Epithelial cell of esophagus (primary cell): ENCODE data around the gene IL17A.
"Not testable (repeated sequence)": the region's sequence is repeated elsewhere in the genome, so short reads cannot be mapped to it uniquely, and the experiment has no call there.

ENCODE experiments used
- DNase-seq: peaks from one replicate; pipeline ENCODE4 v3.0.0; 2010; ENCODE audit warnings: low read depth
- H3K4me3 ChIP-seq: 2 replicates; pipeline ENCODE4 v1.5.1; 2011; ENCODE audit warnings: mild to moderate bottlenecking, low read length, control low read depth
- TF ChIP-seq, protein P1 (sequence below): IDR thresholded peaks from 2 replicates; pipeline ENCODE4 v1.5.1; 2011; ENCODE audit warnings: low read depth, mild to moderate bottlenecking, low read length, control low read depth, inconsistent platforms; ENCODE audit not compliant: insufficient read depth; ENCODE audit errors: missing control alignments

Gene IL17A

DNA sequence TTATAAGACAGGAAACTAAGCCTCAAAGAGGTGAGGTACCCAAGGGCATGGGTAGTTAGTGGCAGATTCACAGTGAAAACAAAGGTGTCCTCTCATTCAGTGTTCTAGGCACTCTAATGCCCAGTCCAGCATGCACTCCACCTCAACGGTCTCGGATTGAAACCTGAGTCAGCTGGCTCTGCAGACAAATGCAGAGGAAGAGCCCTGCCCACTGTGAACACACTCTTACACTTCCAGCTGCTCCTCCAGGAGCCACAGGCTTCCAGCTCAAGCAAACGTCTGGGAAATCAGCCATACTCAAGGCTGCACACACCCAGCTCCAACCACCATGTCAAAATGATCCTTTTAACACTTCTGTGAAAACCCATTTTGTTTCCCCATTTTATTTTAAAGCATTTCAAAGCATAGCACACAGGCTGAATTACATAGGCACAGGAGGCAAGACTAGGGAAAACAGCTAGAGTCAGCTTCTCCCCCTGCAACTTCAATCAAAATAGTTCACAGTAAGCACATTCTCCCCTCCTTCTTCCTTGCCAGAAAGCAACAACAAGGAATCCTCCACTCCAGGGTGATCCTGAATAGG is 3.0 kb upstream of the IL17A start:
- DNase-seq, result peak; percentile 5
- TF ChIP-seq, protein P1, sequence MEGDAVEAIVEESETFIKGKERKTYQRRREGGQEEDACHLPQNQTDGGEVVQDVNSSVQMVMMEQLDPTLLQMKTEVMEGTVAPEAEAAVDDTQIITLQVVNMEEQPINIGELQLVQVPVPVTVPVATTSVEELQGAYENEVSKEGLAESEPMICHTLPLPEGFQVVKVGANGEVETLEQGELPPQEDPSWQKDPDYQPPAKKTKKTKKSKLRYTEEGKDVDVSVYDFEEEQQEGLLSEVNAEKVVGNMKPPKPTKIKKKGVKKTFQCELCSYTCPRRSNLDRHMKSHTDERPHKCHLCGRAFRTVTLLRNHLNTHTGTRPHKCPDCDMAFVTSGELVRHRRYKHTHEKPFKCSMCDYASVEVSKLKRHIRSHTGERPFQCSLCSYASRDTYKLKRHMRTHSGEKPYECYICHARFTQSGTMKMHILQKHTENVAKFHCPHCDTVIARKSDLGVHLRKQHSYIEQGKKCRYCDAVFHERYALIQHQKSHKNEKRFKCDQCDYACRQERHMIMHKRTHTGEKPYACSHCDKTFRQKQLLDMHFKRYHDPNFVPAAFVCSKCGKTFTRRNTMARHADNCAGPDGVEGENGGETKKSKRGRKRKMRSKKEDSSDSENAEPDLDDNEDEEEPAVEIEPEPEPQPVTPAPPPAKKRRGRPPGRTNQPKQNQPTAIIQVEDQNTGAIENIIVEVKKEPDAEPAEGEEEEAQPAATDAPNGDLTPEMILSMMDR, result no peak
- no peak overlapping the region for H3K4me3 ChIP-seq

DNA sequence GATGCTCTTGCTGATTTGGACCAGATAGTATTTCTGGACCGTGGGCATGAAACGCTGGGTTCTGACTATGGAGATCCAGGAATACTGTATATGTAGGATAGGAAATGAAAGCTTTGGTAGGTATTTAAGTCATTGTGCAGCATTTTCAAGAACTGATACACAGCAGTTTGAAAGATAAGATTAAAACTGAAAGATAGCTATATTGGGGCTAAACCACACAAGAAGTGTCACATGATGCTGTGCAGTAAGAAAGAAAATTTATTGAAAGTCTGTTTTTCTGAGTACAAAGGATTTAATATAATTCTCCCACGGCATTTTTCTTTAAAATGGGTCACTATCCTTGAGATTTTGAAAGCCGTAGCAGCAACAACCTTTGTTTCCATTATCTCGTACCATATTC is 305 bp downstream of the IL17A start:
- TF ChIP-seq, protein P1, result no peak
- DNase-seq, result no peak
- H3K4me3 ChIP-seq, result no peak overlapping the region

DNA sequence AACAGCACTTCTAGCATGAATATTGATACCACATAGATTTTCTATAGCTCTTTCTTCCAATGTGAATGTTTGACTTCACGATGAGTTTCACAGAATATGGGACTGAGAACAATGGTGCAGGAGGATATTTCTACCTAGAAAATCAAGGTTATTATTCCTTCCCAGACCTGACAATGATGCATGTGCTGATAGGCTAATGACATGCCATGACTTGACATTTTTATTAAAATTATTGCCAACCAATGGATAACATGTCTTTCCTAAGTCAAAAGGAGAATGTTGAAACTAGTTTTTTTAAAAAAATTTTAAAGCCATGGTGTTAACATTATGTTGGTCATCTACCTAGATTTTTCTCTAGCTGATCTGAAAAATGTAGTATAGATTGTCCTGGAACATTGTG is 923 bp downstream of the IL17A start:
- H3K4me3 ChIP-seq, result no peak overlapping the region
- TF ChIP-seq, protein P1, result no peak
- DNase-seq, result no peak

DNA sequence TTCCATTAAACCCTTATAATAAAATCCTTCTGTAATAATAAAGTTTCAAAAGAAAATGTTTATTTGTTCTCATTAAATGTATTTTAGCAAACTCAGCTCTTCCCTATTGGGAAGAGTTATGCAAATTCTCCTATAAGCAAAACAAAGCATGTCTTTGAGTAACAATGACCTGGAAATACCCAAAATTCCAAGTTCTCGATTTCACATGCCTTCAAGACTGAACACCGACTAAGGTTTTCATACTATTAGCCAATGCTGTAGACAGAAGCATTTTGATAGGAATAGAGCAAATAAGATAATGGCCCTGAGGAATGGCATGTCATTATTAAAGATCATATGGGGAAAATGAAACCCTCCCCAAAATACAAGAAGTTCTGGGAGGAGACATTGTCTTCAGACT is 3.8 kb downstream of the IL17A start:
- DNase-seq, result no peak
- no peak overlapping the region for H3K4me3 ChIP-seq
- TF ChIP-seq, protein P1, result no peak

DNA sequence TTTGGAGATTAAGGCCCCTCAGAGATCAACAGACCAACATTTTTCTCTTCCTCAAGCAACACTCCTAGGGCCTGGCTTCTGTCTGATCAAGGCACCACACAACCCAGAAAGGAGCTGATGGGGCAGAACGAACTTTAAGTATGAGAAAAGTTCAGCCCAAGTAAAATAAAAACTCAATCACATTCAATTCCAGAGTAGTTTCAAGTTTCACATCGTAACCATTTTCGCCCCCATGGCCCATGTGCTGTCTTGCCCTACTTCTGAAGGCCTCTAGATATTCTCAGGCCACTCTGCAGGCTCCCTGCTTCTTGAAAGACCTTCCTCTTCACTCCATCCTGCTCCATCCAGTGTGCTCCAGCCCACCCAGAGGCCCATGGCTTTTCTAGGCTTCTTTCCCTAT is 4.2 kb downstream of the IL17A start:
- TF ChIP-seq, protein P1, result no peak
- no peak for DNase-seq
- H3K4me3 ChIP-seq, result no peak overlapping the region

DNA sequence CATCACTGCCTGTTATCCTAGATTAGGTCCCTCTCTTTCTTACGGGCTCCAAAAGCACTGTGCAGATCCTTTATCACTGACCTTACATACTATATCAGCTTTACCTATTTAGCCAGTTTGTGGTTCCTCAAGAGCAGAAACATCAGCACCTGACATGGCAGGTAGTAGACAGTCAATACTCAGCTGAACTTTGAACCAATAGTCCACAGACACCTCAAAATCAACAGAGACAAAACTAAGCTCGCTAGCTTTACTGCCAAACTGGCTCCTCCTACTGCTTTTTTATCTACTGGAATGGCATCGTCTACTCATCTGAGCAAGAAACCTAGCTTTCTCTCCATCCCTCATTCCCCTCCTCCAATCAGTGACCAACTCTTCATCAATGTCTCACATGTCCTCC is 5.6 kb downstream of the IL17A start:
- H3K4me3 ChIP-seq, result no peak overlapping the region
- no peak for DNase-seq
- TF ChIP-seq, protein P1, result no peak

DNA sequence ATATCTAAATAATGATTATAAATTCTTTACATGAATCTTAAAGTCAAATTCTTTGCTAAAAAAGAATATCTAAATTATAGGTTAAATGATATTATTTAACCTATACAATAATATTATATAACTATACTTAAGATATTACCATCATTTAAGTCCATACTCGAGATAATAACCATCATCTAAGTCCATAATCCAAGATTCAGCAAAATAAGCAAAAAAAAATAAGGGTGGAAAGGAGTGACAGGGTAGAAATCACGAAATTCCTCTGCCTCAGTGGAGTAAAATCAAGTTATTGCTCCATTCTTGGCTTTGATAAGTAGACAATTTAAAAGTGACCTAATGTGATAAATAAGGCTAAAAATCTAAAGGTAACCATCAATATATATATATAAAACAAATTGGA is 9.7 kb downstream of the IL17A start:
- no peak for DNase-seq
- TF ChIP-seq, protein P1, result no peak
- H3K4me3 ChIP-seq, result no peak overlapping the region

DNA sequence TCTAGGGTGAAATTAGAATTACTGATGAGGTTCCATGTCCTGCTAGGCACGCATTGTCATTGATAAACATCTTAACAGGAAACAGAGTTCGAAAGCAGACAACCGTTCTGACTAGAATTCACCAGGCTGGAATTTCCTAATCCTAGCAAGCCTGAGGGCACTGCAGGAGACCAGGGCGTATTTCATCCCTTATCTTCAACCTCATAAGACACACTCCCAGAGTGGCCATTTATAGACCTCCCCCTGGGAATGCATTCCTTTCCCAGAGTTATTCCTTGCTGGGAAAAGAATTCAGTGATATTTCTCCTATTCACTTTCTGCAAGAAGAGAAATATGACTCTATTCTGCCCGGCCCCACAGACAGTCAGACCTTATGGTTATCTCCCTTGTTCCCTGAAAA is 13.9 kb downstream of the IL17A start:
- DNase-seq, H3K4me3 ChIP-seq: not testable (repeated sequence)
